Esophagus squamous epithelium (tissue), 5 donors: ENCODE data around the gene N4BP2L2. TPM values are rescaled to one million over a fixed set of nuclear protein-coding genes. Genes with fewer than 3 reads are reported as not detected.

Experiments
- DNase-seq: peaks from one replicate; lab custom pipeline; 2025; lab: John Stamatoyannopoulos, UW
- H3K27ac ChIP-seq, 4 donors: fragments of 200-600 bp; sonication (generic); one replicate each; pipeline ENCODE4 v1.5.1; 2016 to 2019; ENCODE audit warnings: mild to moderate bottlenecking in 1 of 4
- H3K27me3 ChIP-seq, 4 donors: fragments of 200-600 bp; sonication (generic); 1 replicate in 3 of 4; 2 replicates in 1 of 4; pipeline versions ENCODE4 v1.5.1 to v1.6.0; 2017 to 2021; ENCODE audit warnings: antibody characterized with exemption in 1 of 4
- H3K36me3 ChIP-seq, 3 donors: fragments of 200-600 bp; sonication (generic); one replicate each; pipeline ENCODE4 v1.5.1; 2016 to 2019
- H3K4me1 ChIP-seq, 3 donors: fragments of 200-600 bp; sonication (generic); one replicate each; pipeline ENCODE4 v1.5.1; 2017 to 2019
- H3K4me3 ChIP-seq, 4 donors: fragments of 200-600 bp; sonication (generic); 1 replicate in 3 of 4; 2 replicates in 1 of 4; pipeline ENCODE4 v1.5.1; 2016 to 2019; ENCODE audit warnings: mild to moderate bottlenecking in 2 of 4, moderate library complexity in 1 of 4
- H3K9me3 ChIP-seq, 3 donors: fragments of 200-600 bp; sonication (generic); one replicate each; pipeline ENCODE4 v1.5.1; 2016 to 2019
- POLR2A ChIP-seq, 4 donors: fragments of 450-650 bp; IDR thresholded peaks; one replicate each; pipeline ENCODE4 v1.6.1; 2017; ENCODE audit warnings: antibody characterized with exemption in 4 of 4, mild to moderate bottlenecking in 4 of 4, moderate library complexity in 3 of 4
- WGBS, 2 donors: methylation state at CpG; one replicate each; pipeline ENCODE4 v1.1.5; 2018; 5-methylcytosine and 5-hydroxymethylcytosine counted together
- intact Hi-C: fragments of 100-400 bp; cut with DNase I; formaldehyde crosslinking; loops from one replicate; pipeline ENCODE4 v1.15.0; 2022
- total RNA-seq, 4 donors: library from RNA; depleted of rRNA; stranded (reverse); fragments of >200 nt; gene quantifications; one replicate each; pipeline ENCODE4 v1.1.0, GENCODE V29; 2016
- TF ChIP-seq, protein P1 (sequence below), 6 experiments: fragments of 450-650 bp in 4 of 6; fragments of 200-600 bp in 2 of 6; sonication (generic) in 2 of 6; IDR thresholded peaks; one replicate each; pipeline ENCODE4 v1.5.1; 2016 to 2019; ENCODE audit warnings: antibody characterized with exemption in 6 of 6, mild to moderate bottlenecking in 4 of 6, moderate library complexity in 4 of 6
- donor health status: DM: yes; HTN: yes; CAD: no.

N4BP2L2 gene
- total RNA-seq, 4 donors from 2014 or later, result 32.8 to 136 (median 50.3) TPM

GRCh38 chr13:32454886-32455593 lies 83.6 kb downstream of the N4BP2L2 start:
- DNase-seq, result no peak
- peaks cover 0 to 32% (median 6%) of the 10 kb centered on the region in 3 donors for H3K9me3 ChIP-seq
- no peaks in the 10 kb centered on the region for H3K27me3 ChIP-seq
- H3K27ac ChIP-seq, result no peak overlapping the region
- no peak overlapping the region for H3K4me3 ChIP-seq
- peaks cover 0 to 15% (median 0%) of the 10 kb centered on the region in 3 donors for H3K36me3 ChIP-seq
- WGBS, 2 donors, result 71 to 73% methylated on average over 1 of the region's 8 CpGs
- intact Hi-C loops, result no loop called here
- no peaks in the 10 kb centered on the region for H3K4me1 ChIP-seq
- TF ChIP-seq, protein P1, sequence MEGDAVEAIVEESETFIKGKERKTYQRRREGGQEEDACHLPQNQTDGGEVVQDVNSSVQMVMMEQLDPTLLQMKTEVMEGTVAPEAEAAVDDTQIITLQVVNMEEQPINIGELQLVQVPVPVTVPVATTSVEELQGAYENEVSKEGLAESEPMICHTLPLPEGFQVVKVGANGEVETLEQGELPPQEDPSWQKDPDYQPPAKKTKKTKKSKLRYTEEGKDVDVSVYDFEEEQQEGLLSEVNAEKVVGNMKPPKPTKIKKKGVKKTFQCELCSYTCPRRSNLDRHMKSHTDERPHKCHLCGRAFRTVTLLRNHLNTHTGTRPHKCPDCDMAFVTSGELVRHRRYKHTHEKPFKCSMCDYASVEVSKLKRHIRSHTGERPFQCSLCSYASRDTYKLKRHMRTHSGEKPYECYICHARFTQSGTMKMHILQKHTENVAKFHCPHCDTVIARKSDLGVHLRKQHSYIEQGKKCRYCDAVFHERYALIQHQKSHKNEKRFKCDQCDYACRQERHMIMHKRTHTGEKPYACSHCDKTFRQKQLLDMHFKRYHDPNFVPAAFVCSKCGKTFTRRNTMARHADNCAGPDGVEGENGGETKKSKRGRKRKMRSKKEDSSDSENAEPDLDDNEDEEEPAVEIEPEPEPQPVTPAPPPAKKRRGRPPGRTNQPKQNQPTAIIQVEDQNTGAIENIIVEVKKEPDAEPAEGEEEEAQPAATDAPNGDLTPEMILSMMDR (IDR thresholded peaks at IDR 0.05), result no peak
- TF ChIP-seq POLR2A (IDR thresholded peaks at IDR 0.05), result no peak

- Histone ChIP-seq H3K36me3 (peaks cover 0 to 15% (median 0%) of the 10 kb centered on the region in 3 donors), H3K4me1 (no peaks in the 10 kb centered on the region), H3K27ac (no peak overlapping the region), H3K9me3 (peaks cover 0 to 32% (median 6%) of the 10 kb centered on the region in 3 donors), H3K27me3 (no peaks in the 10 kb centered on the region), H3K4me3 (no peak overlapping the region)
- 58 to 94% methylated on average over 1 of the region's 1 CpG for WGBS, 2 donors
- intact Hi-C loops, result no loop called here
- no peak for DNase-seq
- TF ChIP-seq POLR2A (IDR thresholded peaks at IDR 0.05), result no peak
- TF ChIP-seq, protein P1 (IDR thresholded peaks at IDR 0.05), result no peak
Measured at GRCh38 chr13:32453981-32454380, 84.6 kb downstream of the N4BP2L2 start.

GRCh38 chr13:32448972-32449371 lies 89.6 kb downstream of the N4BP2L2 start:
- Histone ChIP-seq H3K4me1 (no peaks in the 10 kb centered on the region), H3K9me3 (peaks cover 0 to 12% (median 0%) of the 10 kb centered on the region in 3 donors), H3K27ac (no peak overlapping the region), H3K4me3 (no peak overlapping the region), H3K36me3 (peaks cover 0 to 14% (median 0%) of the 10 kb centered on the region in 3 donors), H3K27me3 (no peaks in the 10 kb centered on the region)
- intact Hi-C loops, result no loop called here
- no peak for DNase-seq
- 68 to 92% methylated on average over 1 of the region's 1 CpG for WGBS, 2 donors
- TF ChIP-seq, protein P1 (IDR thresholded peaks at IDR 0.05), result no peak
- TF ChIP-seq POLR2A (IDR thresholded peaks at IDR 0.05), result no peak

GRCh38 chr13:32447894-32448623 lies 90.5 kb downstream of the N4BP2L2 start:
- Histone ChIP-seq H3K4me1 (no peaks in the 10 kb centered on the region), H3K27me3 (no peaks in the 10 kb centered on the region), H3K36me3 (peaks cover 0 to 9% (median 0%) of the 10 kb centered on the region in 3 donors), H3K9me3 (peaks cover 0 to 12% (median 0%) of the 10 kb centered on the region in 3 donors), H3K27ac (no peak overlapping the region), H3K4me3 (no peak overlapping the region)
- intact Hi-C loops, result no loop called here
- no peak for DNase-seq
- TF ChIP-seq, protein P1 (IDR thresholded peaks at IDR 0.05), result no peak
